Lower leg skin (tissue), 3 donors: ENCODE results near the gene RNF4.

ENCODE experiments used
- POLR2A ChIP-seq, 2 donors: fragments of 450-650 bp; IDR thresholded peaks; one replicate each; pipeline ENCODE4 v1.6.1; 2016 to 2017; ENCODE audit warnings: antibody characterized with exemption in 2 of 2, mild to moderate bottlenecking in 1 of 2, moderate library complexity in 1 of 2
- TF ChIP-seq, protein P1 (sequence below), 3 donors: fragments of 450-650 bp; IDR thresholded peaks; one replicate each; pipeline ENCODE4 v1.5.1; 2016; ENCODE audit warnings: antibody characterized with exemption in 3 of 3, mild to moderate bottlenecking in 3 of 3, moderate library complexity in 2 of 3

DNA sequence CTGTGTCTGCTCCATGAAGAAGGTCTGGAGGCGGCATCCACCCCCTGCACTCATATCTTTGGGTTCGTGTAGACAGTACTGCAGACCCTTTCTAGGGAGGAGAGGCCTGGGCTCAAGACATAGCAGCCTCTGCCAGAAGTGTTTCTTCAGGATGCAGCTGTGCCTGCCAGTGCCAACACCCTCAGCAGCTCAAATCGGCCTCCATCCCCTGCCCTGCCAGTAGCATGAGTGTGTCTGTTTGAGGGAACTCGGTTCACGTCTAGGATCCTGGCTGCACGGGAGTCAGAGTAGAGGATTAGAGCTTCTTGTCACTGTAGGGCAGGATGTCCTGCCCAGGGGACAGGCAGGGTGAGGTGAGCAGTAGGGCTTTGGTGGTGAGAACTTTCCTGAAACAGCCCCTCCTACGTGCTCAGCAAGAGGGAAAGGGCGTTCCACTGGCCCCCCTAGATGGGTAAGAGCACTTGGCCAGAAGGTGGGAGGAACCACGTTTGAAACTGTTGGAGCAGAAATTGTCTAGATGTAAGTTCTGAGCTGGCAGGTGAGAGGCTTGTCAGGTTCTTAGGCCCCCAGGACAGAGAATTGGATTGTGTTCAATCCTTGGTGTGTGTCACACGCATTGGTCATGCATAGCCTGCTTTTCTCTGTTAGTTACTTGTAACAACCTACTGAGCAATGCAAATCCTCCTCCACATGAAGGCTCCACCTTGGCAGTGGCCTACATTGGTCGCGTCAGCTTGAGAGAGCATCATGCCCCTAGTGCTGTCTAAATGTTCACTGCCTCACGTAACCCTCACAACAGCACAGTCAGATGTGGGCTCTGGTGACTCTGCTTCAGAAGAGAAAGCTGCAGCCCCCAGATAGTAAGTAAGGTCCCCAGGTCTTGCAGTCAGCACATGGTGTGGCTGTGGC is 41.7 kb downstream of the RNF4 start:
- TF ChIP-seq POLR2A (IDR thresholded peaks at IDR 0.05) = no peak
- TF ChIP-seq, protein P1, sequence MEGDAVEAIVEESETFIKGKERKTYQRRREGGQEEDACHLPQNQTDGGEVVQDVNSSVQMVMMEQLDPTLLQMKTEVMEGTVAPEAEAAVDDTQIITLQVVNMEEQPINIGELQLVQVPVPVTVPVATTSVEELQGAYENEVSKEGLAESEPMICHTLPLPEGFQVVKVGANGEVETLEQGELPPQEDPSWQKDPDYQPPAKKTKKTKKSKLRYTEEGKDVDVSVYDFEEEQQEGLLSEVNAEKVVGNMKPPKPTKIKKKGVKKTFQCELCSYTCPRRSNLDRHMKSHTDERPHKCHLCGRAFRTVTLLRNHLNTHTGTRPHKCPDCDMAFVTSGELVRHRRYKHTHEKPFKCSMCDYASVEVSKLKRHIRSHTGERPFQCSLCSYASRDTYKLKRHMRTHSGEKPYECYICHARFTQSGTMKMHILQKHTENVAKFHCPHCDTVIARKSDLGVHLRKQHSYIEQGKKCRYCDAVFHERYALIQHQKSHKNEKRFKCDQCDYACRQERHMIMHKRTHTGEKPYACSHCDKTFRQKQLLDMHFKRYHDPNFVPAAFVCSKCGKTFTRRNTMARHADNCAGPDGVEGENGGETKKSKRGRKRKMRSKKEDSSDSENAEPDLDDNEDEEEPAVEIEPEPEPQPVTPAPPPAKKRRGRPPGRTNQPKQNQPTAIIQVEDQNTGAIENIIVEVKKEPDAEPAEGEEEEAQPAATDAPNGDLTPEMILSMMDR (IDR thresholded peaks at IDR 0.05) = no peak
